A673 (cell line): ENCODE data around the gene ACTN4. TPM values are rescaled to one million over a fixed set of nuclear protein-coding genes. Genes with fewer than 3 reads are reported as not detected.
A peak's percentile ranks its signal among the peaks of the same experiment; 100 is the strongest.

ENCODE experiments used
- BruUV-seq: library from RNA; stranded (reverse); fragments of 400-500 nt; replicated peaks from 2 replicates; lab custom pipeline; 2021; lab: Mats Ljungman, UMichigan
- CTCF ChIA-PET: fragments of 300-600 bp; sonication (Branson Sonifier 250); formaldehyde crosslinking; loops from one replicate; lab custom pipeline; 2022; ENCODE audit warnings: antibody characterized with exemption; lab: Charles Lee
- POLR2A ChIA-PET: fragments of 300-600 bp; sonication (Branson Sonifier 250); formaldehyde crosslinking; loops from one replicate; lab custom pipeline; 2022; ENCODE audit warnings: antibody characterized with exemption; ENCODE audit not compliant: low non-redundant PET; lab: Charles Lee
- DNase-seq: peaks from one replicate; pipeline ENCODE4 v3.0.0-alpha.2; 2015; ENCODE audit warnings: low spot score
- H3K27ac ChIP-seq: fragments of 200-600 bp; sonication (generic); 2 replicates; pipeline ENCODE4 v1.5.1; 2016; ENCODE audit warnings: mixed run types, low read depth, mild to moderate bottlenecking, mixed read lengths, antibody characterized with exemption, low read length; ENCODE audit not compliant: poor library complexity, severe bottlenecking
- H3K27me3 ChIP-seq: fragments of 200-600 bp; sonication (generic); replicated peaks from 2 replicates; pipeline ENCODE4 v1.6.1; 2017; ENCODE audit warnings: mixed run types, low read depth, mild to moderate bottlenecking, mixed read lengths, antibody characterized with exemption, low read length; ENCODE audit not compliant: insufficient read depth, poor library complexity
- H3K36me3 ChIP-seq: fragments of 200-600 bp; sonication (generic); 2 replicates; pipeline ENCODE4 v1.6.1; 2016; ENCODE audit warnings: mixed run types, mild to moderate bottlenecking, mixed read lengths, antibody characterized with exemption, low read length; ENCODE audit not compliant: insufficient read depth, poor library complexity, severe bottlenecking
- H3K4me1 ChIP-seq: fragments of 200-600 bp; sonication (generic); 2 replicates; pipeline ENCODE4 v1.6.1; 2017; ENCODE audit warnings: mixed run types, mild to moderate bottlenecking, mixed read lengths, antibody characterized with exemption, low read length; ENCODE audit not compliant: insufficient read depth, poor library complexity, severe bottlenecking
- H3K4me3 ChIP-seq: fragments of 200-600 bp; sonication (generic); 2 replicates; pipeline ENCODE4 v1.5.1; 2016; ENCODE audit warnings: low read depth, mixed run types, mild to moderate bottlenecking, mixed read lengths, low read length; ENCODE audit not compliant: poor library complexity, severe bottlenecking
- H3K9me3 ChIP-seq: fragments of 200-600 bp; sonication (generic); 2 replicates; pipeline ENCODE4 v1.6.1; 2016; ENCODE audit warnings: mixed run types, low read depth, mild to moderate bottlenecking, mixed read lengths, antibody characterized with exemption, low read length; ENCODE audit not compliant: poor library complexity, severe bottlenecking
- CTCF ChIP-seq: fragments of 300-800, 200-600 bp; sonication (generic); conservative IDR thresholded peaks from 2 replicates; pipeline ENCODE4 v1.5.1; 2017; ENCODE audit warnings: low read depth, mild to moderate bottlenecking, antibody characterized with exemption, low read length, moderate library complexity, mixed read lengths
- EZH2 ChIP-seq: fragments of 200-600 bp; sonication (generic); IDR thresholded peaks from 2 replicates; pipeline ENCODE4 v1.6.1; 2017; ENCODE audit warnings: borderline replicate concordance, low read depth, mild to moderate bottlenecking, mixed read lengths, antibody characterized with exemption, low read length; ENCODE audit not compliant: poor library complexity, severe bottlenecking
- intact Hi-C: fragments of 100-400 bp; cut with micrococcal nuclease; formaldehyde crosslinking; loops from one replicate; pipeline ENCODE4 v1.10.0; 2022; ENCODE audit not compliant: unreplicated experiment
- total RNA-seq: library from RNA; stranded (reverse); gene quantifications from 2 replicates; pipeline ENCODE4 v1.2.3, GENCODE V29; 2021

ACTN4 gene
- total RNA-seq, 1 experiment from 2014 or later, result 397 TPM

GRCh38 chr19:38691938-38692457 is 44.5 kb downstream of the ACTN4 start:
- Histone ChIP-seq H3K36me3 (peaks cover 3% of the 10 kb centered on the region), H3K9me3 (no peaks in the 10 kb centered on the region), H3K4me3 (no peak overlapping the region), H3K4me1 (peaks cover 19% of the 10 kb centered on the region), H3K27me3 (no peaks in the 10 kb centered on the region), H3K27ac (peak overlapping the region; percentile 62)
- BruUV-seq, result no TSS peak
- DNase-seq, result no peak
- ChIA-PET CTCF (no interaction called here), POLR2A (no interaction called here)
- intact Hi-C loops, result no loop called here
- TF ChIP-seq CTCF (no peak), EZH2 (no peak)

GRCh38 chr19:38692458-38693379 is 45.3 kb downstream of the ACTN4 start:
- TSS peak; percentile 91 for BruUV-seq
- peaks cover 19% of the 10 kb centered on the region for H3K4me1 ChIP-seq
- no peak overlapping the region for H3K4me3 ChIP-seq
- peak overlapping the region; percentile 62 for H3K27ac ChIP-seq
- DNase-seq, result no peak
- H3K27me3 ChIP-seq, result no peaks in the 10 kb centered on the region
- ChIA-PET POLR2A (no interaction called here), CTCF (no interaction called here)
- intact Hi-C loops, result no loop called here
- TF ChIP-seq EZH2 (no peak), CTCF (no peak)
- H3K36me3 ChIP-seq, result peaks cover 3% of the 10 kb centered on the region
- no peaks in the 10 kb centered on the region for H3K9me3 ChIP-seq

GRCh38 chr19:38693380-38694223 is 46.2 kb downstream of the ACTN4 start:
- Histone ChIP-seq H3K9me3 (no peaks in the 10 kb centered on the region), H3K4me3 (no peak overlapping the region), H3K4me1 (peaks cover 19% of the 10 kb centered on the region), H3K36me3 (peaks cover 3% of the 10 kb centered on the region), H3K27ac (peak overlapping the region; percentile 62), H3K27me3 (no peaks in the 10 kb centered on the region)
- BruUV-seq, result no TSS peak
- intact Hi-C loops, result no loop called here
- no peak for TF ChIP-seq EZH2
- TF ChIP-seq CTCF, result no peak
- DNase-seq, result peak; percentile 77
- CTCF ChIA-PET, result no interaction called here
- POLR2A ChIA-PET, result interaction anchor here (0.5 to 0.6 kb wide), 3 partner anchors 37 to 283 kb away, joined by 4 to 6 read pairs (median 4); no protein-coding TSS in a partner anchor
